Measurements from ENCODE around the gene CNTNAP2. TPM values are rescaled to one million over a fixed set of nuclear protein-coding genes. Genes with fewer than 3 reads are reported as not detected.

CNTNAP2 gene
- total RNA-seq, 2 experiments from 2014 or later: not detected

DNA sequence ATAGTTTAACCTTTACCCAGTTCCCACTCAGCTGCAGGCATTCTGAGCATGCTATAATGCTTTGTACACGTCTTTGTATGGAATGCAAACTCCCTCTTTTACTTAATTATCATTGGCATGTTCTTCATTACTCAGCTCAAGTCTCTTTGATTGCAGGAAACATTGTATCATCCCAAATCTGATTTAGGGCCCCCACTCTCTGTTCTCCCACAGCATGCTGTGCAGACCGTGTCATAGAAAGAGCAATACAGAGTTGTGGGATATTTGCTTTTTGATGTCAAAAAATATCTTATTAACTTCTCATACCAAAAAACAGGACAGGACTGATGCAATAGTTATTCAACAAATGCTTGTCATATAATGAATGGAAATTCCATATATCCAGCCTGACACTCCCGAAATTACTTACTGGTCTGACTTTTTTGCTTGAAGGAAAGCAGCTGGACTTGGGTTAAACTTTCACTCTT lies 1392.5 kb downstream of the CNTNAP2 start:
- Mint-ChIP-seq H3K4me3 (no peak overlapping the region), H3K4me1 (no peaks in the 10 kb centered on the region), H3K27ac (no peak overlapping the region), H3K36me3 (no peaks in the 10 kb centered on the region), H3K9me3 (peaks cover 6% of the 10 kb centered on the region), H3K27me3 (no peaks in the 10 kb centered on the region)
- ATAC-seq (ENCODE audit: low read depth) (no peak), DNase-seq (no peak)
- POLR2A ChIA-PET: no interaction called here

DNA sequence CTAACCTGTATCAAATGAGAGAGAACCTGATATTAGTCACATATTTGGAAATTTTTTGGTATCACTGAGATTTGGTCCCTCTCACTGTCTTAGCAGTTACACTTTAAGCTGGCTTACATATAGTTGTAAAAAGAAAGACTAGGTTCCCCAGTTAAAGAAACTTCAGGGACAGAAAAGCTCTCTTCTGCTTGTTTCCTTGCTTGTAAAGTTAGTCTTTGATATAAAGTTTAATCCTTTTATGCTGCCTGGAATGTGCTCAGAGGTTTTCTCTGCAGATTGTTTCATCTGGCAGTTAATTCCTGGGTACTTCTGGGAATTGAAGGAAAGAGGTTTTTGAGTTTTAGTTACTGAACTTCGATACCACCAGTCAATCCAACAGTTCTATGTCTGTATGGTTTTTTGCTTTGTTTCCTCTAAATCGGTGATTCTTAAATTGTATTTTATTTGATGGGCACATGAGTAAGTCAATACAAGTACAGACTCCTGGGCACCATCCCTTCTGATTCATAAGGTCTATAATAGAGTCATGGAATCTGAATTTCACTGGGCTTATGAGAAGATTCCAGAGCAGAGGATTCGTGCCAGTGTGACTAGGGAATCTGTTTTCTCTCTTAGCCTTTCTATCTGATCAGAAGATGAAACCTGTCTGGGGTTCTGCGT lies 1393.1 kb downstream of the CNTNAP2 start:
- Mint-ChIP-seq H3K4me3 (no peak overlapping the region), H3K36me3 (no peaks in the 10 kb centered on the region), H3K27me3 (no peaks in the 10 kb centered on the region), H3K4me1 (no peaks in the 10 kb centered on the region), H3K27ac (no peak overlapping the region), H3K9me3 (peaks cover 6% of the 10 kb centered on the region)
- POLR2A ChIA-PET: no interaction called here
- DNase-seq: no peak
- ATAC-seq (ENCODE audit: low read depth): no peak

DNA sequence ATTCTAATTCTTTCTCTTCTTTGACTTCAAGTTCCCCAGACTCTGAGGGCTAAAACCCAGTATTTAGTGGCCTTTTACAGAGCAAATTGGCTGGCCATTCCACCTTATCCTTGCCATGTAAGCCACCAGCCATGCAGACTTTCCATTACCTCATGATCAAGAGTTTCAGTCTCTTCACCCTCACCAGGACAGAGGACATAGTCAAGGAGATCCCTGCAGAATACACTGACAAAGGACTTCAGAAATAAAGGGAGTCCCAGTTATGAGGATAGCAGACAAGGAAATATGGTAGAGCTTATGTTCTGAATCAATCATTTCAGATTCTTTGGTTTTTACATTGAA lies 1393.6 kb downstream of the CNTNAP2 start:
- Mint-ChIP-seq H3K9me3 (peaks cover 8% of the 10 kb centered on the region), H3K27ac (no peak overlapping the region)

DNA sequence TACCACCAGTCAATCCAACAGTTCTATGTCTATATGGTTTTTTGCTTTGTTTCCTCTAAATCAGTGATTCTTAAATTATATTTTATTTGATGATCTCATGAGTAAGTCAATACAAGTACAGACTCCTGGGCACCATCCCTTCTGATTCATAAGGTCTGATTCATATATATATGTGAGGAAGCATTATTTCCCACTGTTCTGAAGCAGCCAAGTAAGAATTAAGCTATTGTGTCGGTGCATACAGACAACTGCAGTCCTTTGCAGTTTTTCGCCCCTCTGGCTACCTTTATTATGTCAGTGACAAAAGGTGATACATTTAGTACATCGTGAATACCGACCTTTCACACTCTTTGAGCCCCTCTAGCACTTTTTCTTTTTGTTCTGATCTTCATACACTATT lies 1394.3 kb downstream of the CNTNAP2 start:
- ATAC-seq (ENCODE audit: low read depth) (no peak), DNase-seq (no peak)
- no peaks in the 10 kb centered on the region for H3K36me3 Mint-ChIP-seq
- no peaks in the 10 kb centered on the region for H3K27me3 Mint-ChIP-seq
- no peak overlapping the region for H3K4me3 Mint-ChIP-seq
- H3K27ac Mint-ChIP-seq: no peak overlapping the region
- peaks cover 8% of the 10 kb centered on the region for H3K9me3 Mint-ChIP-seq
- POLR2A ChIA-PET: no interaction called here
- H3K4me1 Mint-ChIP-seq: no peaks in the 10 kb centered on the region

More for the DNA sequence above, 1393.6 kb downstream of the CNTNAP2 start:
- no peaks in the 10 kb centered on the region for H3K36me3 Mint-ChIP-seq
- H3K4me3 Mint-ChIP-seq: no peak overlapping the region
- no peak for ATAC-seq (ENCODE audit: low read depth)
- POLR2A ChIA-PET: no interaction called here
- H3K4me1 Mint-ChIP-seq: no peaks in the 10 kb centered on the region
- DNase-seq: no peak
- no peaks in the 10 kb centered on the region for H3K27me3 Mint-ChIP-seq

DNA sequence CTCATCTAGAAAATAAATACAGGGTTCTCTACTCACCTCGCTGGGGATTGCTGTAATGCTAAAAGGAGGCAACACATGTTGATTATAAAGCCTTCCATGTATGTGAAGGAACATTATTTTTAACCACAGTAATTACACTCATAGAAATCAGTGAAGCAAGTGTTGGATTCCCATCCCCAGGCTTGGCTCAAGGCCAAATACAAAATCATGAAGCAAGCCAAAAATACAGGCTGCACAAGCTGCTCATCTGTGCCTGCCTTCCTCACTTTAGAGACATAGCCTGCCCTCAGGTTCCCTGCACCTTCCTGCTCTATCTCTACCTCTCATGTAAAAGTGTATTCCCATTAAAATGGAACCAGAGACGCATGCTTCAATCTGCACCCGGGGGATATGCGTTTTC lies 1396.8 kb downstream of the CNTNAP2 start:
- H3K9me3 Mint-ChIP-seq: peaks cover 5% of the 10 kb centered on the region
- H3K27ac Mint-ChIP-seq: no peak overlapping the region
- no peaks in the 10 kb centered on the region for H3K36me3 Mint-ChIP-seq
- ATAC-seq (ENCODE audit: low read depth) (no peak), DNase-seq (no peak)
- H3K4me1 Mint-ChIP-seq: no peaks in the 10 kb centered on the region
- POLR2A ChIA-PET: no interaction called here
- H3K4me3 Mint-ChIP-seq: no peak overlapping the region
- no peaks in the 10 kb centered on the region for H3K27me3 Mint-ChIP-seq

DNA sequence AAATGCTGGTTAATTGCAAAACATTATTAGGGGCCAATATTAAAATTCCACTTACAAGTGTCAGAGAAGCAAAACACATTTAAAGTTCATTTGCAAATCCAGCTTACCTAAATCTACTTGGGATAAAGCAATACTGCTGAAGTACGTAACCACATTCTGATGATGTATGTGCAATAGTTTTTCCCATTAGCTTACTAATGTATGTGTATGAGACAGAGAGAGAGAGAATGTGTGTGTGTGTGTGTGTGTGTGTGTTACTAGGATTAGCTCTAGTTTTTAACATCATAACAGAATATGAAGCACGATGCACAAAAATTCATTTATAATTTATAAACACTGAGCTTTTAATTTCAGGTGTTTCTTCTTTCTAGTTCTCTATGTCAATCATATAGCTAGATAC lies 1399.8 kb downstream of the CNTNAP2 start:
- Mint-ChIP-seq H3K4me1 (no peaks in the 10 kb centered on the region), H3K27ac (no peak overlapping the region), H3K27me3 (no peaks in the 10 kb centered on the region), H3K4me3 (no peak overlapping the region), H3K9me3 (peaks cover 5% of the 10 kb centered on the region), H3K36me3 (no peaks in the 10 kb centered on the region)
- POLR2A ChIA-PET: no interaction called here
- ATAC-seq (ENCODE audit: low read depth): no peak
- no peak for DNase-seq

DNA sequence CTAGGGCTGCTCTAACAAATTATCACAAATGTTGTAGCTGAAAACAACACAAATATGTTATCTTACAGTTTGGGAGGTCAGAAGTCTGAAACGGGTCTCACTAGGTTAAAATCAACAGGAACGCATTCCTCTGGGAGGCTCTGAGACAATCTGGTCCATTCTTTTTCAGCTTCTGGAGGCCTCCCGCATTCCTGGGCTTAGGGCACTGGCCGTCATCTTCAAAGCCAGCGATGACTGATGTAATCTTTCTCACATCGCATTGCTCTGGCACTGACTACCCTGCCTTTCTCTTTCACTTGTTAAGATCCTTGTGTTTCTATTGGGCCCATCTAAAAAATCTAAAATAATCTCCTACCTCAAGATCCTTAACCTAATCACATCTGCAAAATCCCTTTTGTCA lies 1402.5 kb downstream of the CNTNAP2 start:
- peaks cover 5% of the 10 kb centered on the region for H3K9me3 Mint-ChIP-seq
- H3K27ac Mint-ChIP-seq: no peak overlapping the region
- no peaks in the 10 kb centered on the region for H3K4me1 Mint-ChIP-seq
- no peak for DNase-seq
- no peak for ATAC-seq (ENCODE audit: low read depth)
- no peaks in the 10 kb centered on the region for H3K36me3 Mint-ChIP-seq
- no peak overlapping the region for H3K4me3 Mint-ChIP-seq
- H3K27me3 Mint-ChIP-seq: no peaks in the 10 kb centered on the region
- POLR2A ChIA-PET: no interaction called here

DNA sequence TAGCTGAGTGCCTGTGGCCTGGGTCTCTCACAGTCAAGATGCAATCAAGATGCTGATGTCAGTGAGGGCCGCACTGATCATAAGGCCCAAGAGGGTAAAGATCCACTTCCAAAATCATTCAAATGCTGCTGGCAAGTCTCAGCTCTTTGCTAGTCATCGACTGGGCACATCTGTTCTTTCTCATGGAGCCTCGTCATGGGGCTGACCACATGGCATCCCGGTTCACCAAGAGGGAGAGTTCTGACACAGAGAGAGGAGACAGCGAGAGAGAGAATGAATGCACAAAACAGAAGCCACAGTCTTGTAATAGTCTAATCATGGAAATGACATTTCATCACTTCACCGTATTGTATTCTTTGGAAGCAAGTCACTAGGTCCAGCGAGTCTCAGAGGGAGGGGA lies 1406.5 kb downstream of the CNTNAP2 start:
- H3K9me3 Mint-ChIP-seq: no peaks in the 10 kb centered on the region
- no peak for DNase-seq
- H3K4me1 Mint-ChIP-seq: no peaks in the 10 kb centered on the region
- H3K36me3 Mint-ChIP-seq: no peaks in the 10 kb centered on the region
- ATAC-seq (ENCODE audit: low read depth): no peak
- no peak overlapping the region for H3K27ac Mint-ChIP-seq
- no peaks in the 10 kb centered on the region for H3K27me3 Mint-ChIP-seq
- H3K4me3 Mint-ChIP-seq: no peak overlapping the region
- POLR2A ChIA-PET: no interaction called here

DNA sequence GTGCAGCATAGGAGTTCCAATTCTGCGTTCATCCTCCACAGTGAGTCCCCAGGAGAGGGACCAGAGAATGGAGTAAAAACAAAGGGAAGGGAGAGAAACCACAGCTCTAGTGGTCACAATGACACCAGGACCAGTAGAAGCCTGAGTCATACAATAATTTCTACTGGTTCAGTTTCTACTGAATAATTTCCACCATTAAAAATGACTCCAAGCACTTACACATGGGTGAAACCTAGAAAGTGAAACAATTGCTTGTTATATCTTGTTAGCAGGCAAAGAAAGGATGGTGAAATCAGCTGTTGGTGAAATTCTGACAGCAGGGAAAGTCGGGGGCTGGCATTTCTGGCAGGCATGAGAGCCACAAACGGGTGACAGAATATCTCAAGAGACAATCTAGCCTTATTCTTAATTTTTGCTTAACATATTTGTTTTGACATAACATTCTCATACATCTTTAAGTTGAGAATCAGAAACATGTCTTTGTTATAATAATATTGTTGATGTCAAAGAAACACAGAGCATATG lies 1408.2 kb downstream of the CNTNAP2 start:
- Mint-ChIP-seq H3K36me3 (no peaks in the 10 kb centered on the region), H3K4me3 (no peak overlapping the region), H3K4me1 (no peaks in the 10 kb centered on the region), H3K27ac (no peak overlapping the region), H3K27me3 (no peaks in the 10 kb centered on the region), H3K9me3 (no peaks in the 10 kb centered on the region)
- ATAC-seq (ENCODE audit: low read depth) (no peak), DNase-seq (no peak)
- POLR2A ChIA-PET: no interaction called here

DNA sequence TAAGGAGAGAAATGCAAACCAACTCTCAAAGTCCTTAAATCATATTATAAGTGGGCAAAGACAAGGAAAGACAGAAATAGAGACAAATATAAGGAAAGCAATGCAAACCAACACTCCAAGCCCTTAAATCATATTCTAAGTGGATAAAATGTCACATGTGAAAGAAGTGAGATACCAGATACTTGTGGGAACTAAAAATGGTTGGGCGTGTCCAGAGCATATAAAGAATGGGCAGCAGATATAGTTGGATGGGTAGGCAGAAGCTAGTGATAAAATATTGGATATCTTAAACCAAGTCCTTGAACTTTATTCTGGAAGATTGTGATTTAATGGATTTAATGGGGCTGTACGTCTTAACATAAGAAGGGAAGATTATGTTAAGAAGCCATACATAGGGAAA lies 1408.7 kb downstream of the CNTNAP2 start:
- Mint-ChIP-seq H3K27me3 (no peaks in the 10 kb centered on the region), H3K4me3 (no peak overlapping the region)
- ATAC-seq (ENCODE audit: low read depth): no peak

DNA sequence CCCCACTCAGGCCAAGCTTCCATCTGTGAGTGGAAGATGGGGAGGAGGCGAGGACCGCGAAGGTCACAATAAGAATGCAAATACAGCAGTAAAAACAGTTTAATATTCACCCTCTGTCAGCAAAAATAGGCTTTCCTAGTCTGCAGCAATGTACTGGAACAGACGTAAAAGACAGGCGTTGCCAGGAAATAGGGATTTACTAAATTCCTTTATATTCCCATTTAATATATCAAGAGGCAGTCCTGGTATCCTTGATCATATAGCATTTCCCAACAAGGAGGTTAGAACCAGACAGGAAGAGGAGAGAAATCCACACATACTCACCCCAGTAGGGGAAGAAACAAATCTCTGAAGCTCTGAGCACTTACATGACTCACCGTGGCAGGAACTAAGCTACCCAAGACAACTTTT lies 1419.1 kb downstream of the CNTNAP2 start:
- no peak overlapping the region for H3K4me3 Mint-ChIP-seq
- no peak for DNase-seq
- no peaks in the 10 kb centered on the region for H3K4me1 Mint-ChIP-seq
- H3K9me3 Mint-ChIP-seq: peaks cover 5% of the 10 kb centered on the region
- no peak overlapping the region for H3K27ac Mint-ChIP-seq
- H3K36me3 Mint-ChIP-seq: no peaks in the 10 kb centered on the region
- H3K27me3 Mint-ChIP-seq: no peaks in the 10 kb centered on the region
- no peak for ATAC-seq (ENCODE audit: low read depth)
- POLR2A ChIA-PET: no interaction called here

More for the DNA sequence above, 1408.7 kb downstream of the CNTNAP2 start:
- Mint-ChIP-seq H3K27ac (no peak overlapping the region), H3K36me3 (no peaks in the 10 kb centered on the region), H3K4me1 (no peaks in the 10 kb centered on the region), H3K9me3 (no peaks in the 10 kb centered on the region)
- DNase-seq: no peak
- POLR2A ChIA-PET: no interaction called here

DNA sequence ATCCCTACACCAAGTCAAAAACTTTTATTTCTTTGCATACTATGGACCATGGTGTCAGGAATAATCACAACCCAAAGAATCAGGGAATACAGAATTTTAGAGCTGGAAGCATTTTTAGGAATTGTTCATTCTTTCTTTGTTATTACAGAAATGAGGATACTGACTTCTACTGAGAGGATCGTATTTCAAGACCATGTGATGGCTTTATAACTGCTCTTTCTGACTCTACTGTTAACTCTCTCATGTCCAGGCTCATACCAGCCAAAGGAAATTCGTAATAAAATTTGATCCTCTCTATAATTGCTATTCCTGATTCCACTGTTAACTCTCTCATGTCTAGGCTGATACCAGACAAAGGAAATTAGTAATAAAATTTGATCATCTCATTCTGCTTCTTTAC lies 1423.1 kb downstream of the CNTNAP2 start:
- Mint-ChIP-seq H3K9me3 (peaks cover 7% of the 10 kb centered on the region), H3K27ac (no peak overlapping the region), H3K4me1 (no peaks in the 10 kb centered on the region), H3K27me3 (no peaks in the 10 kb centered on the region), H3K36me3 (no peaks in the 10 kb centered on the region), H3K4me3 (no peak overlapping the region)
- DNase-seq (no peak), ATAC-seq (ENCODE audit: low read depth) (no peak)
- POLR2A ChIA-PET: no interaction called here

DNA sequence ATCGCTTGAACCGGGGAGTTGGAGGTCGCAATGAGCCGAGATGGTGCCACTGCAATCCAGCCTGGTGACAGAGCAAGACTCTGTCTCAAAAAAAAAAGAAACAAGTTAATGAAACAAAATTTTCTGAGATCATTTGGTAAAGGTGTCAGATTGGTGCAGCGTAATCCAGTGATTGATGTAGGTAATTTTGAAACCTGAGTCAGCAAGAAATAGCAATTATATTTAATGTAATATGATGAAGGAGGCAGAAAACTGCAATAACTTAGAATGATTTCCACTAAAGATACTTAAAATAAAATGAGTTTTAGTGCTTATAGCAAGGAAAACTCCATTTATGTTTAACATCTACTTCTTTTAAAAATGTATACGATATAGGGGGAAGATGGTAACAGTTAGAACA lies 1424.1 kb downstream of the CNTNAP2 start:
- POLR2A ChIA-PET: no interaction called here
- ATAC-seq (ENCODE audit: low read depth) (no peak), DNase-seq (no peak)
- no peaks in the 10 kb centered on the region for H3K27me3 Mint-ChIP-seq
- H3K36me3 Mint-ChIP-seq: no peaks in the 10 kb centered on the region
- H3K4me1 Mint-ChIP-seq: no peaks in the 10 kb centered on the region
- peaks cover 5% of the 10 kb centered on the region for H3K9me3 Mint-ChIP-seq
- H3K4me3 Mint-ChIP-seq: no peak overlapping the region
- no peak overlapping the region for H3K27ac Mint-ChIP-seq

DNA sequence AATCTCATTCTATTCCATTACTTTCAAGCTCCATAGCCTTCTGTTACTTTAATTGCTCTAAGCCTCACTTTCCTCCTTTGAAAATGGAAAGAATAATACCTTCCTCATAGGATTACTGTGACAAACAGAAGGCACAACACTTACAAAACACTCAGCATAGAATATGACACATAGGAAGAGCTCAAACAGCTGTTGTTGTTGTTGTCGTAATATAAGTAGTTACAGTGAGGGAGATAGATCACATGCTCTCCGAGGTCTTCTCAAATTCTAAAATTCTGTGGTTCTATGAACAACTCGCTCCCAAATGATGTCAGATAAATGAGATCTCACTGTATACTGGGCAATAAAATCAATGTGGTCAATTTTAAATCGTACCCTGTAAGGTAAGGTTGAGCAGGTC lies 1424.7 kb downstream of the CNTNAP2 start:
- no peak overlapping the region for H3K4me3 Mint-ChIP-seq
- no peaks in the 10 kb centered on the region for H3K36me3 Mint-ChIP-seq
- no peaks in the 10 kb centered on the region for H3K4me1 Mint-ChIP-seq
- H3K27me3 Mint-ChIP-seq: no peaks in the 10 kb centered on the region
- DNase-seq: no peak
- H3K9me3 Mint-ChIP-seq: peaks cover 4% of the 10 kb centered on the region
- no peak overlapping the region for H3K27ac Mint-ChIP-seq
- POLR2A ChIA-PET: no interaction called here
- no peak for ATAC-seq (ENCODE audit: low read depth)
